OCI-LY3 (cell line): ENCODE measurements around the gene SYTL3.

Experiments used
- CTCF ChIP-seq: fragments of 200-600, 300-600 bp; sonication (generic); IDR thresholded peaks from 2 replicates; pipeline ENCODE4 v1.5.1; 2014; ENCODE audit warnings: antibody characterized with exemption, low read length, low read depth
- EZH2phosphoT487 ChIP-seq: fragments of 200-600 bp; shearing (Covaris generic); IDR thresholded peaks from 2 replicates; pipeline ENCODE4 v1.6.1; 2018; ENCODE audit warnings: antibody characterized with exemption, mixed run types, low read depth

- TF ChIP-seq CTCF: no peak
- TF ChIP-seq EZH2phosphoT487: no peak
Measured at GRCh38 chr6:158743033-158743651, 93.3 kb downstream of the SYTL3 start.
